ENCODE measurements around the gene RBMY1F.
"Not testable (repeated sequence)": the region's sequence is repeated elsewhere in the genome, so short reads cannot be mapped to it uniquely, and the experiment has no call there.

The RBMY1F gene

DNA sequence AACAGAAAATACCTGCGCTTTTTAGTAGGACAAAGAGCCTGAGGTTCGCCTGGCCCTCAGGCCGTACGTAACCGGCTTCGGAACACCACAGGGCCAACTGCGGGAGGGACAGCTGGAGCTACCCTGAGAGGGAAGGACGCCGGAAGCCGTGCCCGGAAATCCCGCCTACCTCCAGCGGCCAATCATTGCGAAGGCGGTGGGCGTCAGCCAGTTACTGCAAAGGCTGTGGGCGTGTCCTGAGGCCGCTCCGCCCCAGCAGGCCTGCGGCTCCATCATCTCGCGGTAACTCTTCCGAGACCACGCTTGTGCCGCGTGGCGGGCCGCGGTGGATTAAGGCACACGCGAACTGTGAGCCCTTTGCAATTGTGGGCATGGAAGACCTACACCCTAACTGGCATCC, at the start of gene RBMY1F:
RBMY1F (minus strand) TSS at position 101 of the 400 bp plus-strand sequence. CDS start 1,954 bp downstream, outside the sequence.
- not testable (repeated sequence) for DNase-seq

DNA sequence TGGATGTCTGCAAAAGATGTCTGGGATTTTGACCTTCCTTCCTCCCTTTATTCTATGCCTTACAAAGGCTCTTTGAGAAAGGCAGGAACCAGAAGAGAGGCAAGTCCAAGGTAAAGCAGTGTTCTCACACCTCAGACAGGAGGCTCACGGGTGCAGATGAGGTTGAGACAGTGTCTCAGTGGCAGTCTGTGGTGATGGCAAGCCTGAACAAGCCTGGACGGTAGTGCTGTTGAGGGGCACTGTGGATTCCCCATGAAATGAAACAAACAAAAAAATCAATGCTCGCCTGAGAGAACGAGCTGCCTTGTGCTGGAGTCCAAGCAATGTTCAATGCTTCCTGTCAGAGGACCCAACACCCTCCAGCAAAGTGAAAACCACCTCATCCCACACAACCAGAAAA, 31.6 kb downstream of the RBMY1F start:
- DNase-seq: not testable (repeated sequence)

DNA sequence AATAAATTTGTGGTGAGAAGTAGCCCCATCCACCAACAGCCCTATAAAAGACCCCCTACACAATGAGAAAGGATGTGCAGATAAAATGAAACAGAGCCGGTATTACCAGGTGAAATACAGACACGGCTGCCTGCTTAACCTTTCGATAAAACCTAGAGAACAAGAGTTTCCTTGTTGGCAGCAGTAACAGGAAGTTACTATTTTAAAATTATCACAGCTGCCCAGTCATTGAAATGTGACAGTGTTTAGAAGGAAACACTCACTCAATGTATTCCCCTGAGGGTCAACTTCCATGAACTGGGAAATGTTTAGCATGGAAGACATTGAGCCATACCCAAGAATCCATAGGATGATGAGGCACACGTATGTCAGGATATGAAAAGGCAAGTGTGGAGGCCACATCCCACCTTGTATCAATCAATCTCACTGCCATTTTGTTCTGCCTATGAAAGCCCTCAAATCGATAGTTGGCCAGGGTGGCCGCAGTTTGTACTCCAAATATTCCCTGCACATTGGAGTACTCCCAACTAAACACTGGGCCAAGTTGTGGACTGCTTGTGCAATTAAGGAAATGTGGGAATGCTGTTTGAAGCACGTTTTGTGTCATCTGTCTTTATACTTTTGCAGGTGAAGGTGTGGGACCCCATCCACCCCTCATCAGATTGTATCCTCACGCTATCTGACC, 41.6 kb downstream of the RBMY1F start:
- not testable (repeated sequence) for DNase-seq

DNA sequence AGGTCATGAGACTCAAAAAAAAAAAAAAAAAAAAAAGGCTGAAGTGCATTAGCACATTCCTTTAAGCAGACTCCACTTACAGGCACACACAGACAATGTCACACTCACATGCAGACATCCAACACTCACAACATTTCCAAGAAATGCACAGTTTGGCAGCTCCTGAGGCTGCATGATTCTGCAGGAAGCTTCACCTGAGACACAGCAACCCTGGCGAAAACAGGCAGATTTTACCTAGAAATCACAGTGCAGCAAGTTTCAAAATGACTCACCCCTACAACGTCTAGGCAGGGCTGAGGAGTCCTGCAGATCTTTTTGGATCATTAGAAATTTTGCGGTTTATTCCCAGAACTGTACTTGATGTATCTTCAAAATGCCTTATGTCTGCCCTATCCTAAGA, 48.0 kb downstream of the RBMY1F start:
- not testable (repeated sequence) for DNase-seq

DNA sequence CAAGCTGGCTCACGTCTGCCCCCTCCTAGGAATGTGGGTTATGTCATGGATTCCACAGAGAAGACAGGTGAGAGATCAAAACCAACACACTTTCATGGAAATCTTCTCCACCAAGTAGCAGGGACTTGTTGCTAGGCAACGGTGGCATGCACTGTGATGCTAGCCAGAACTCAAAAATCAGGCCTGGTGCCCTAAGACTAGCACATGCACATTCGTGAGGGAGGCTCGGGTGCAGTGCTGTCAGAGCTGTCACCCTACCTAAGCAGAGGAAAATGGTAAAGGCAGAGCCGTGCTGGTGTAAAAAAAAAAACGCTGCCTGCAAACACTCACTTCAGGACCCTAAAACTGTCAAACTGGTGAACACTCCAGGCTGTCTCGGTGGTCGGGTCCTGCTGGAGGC, 52.2 kb downstream of the RBMY1F start:
- not testable (repeated sequence) for DNase-seq

Data from NCI-H2171 treated with DMSO at 0.1 percent for 48 hours (cell line).